ENCODE measurements around the gene SYCE3.

SYCE3 gene

DNA sequence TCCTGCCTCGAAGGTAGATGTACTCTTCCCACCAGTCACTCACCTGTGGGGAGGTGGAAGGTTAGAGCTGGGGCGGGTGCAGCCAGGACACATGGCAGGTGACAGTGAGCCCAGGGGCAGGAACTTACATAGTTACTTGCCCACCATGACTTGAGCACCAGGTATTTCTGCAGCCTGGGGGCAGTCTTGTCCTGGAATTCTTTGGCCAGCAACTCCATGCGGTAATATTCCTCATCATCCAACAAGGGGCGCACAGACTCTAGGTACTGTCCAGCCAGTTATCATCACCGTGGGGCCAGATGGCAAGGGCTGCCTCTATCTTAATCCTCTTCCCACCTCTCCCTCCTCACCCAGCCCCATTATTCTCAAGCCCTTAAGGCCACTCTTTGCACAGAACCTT is 13.4 kb upstream of the SYCE3 start:
- peak; percentile 81 for DNase-seq (ENCODE audit: low spot score)

GRCh38 chr22:50575426-50575941 is 12.8 kb upstream of the SYCE3 start:
- no peak for DNase-seq (ENCODE audit: low spot score)

GRCh38 chr22:50574383-50574755 is 11.7 kb upstream of the SYCE3 start:
- no peak for DNase-seq (ENCODE audit: low spot score)

DNA sequence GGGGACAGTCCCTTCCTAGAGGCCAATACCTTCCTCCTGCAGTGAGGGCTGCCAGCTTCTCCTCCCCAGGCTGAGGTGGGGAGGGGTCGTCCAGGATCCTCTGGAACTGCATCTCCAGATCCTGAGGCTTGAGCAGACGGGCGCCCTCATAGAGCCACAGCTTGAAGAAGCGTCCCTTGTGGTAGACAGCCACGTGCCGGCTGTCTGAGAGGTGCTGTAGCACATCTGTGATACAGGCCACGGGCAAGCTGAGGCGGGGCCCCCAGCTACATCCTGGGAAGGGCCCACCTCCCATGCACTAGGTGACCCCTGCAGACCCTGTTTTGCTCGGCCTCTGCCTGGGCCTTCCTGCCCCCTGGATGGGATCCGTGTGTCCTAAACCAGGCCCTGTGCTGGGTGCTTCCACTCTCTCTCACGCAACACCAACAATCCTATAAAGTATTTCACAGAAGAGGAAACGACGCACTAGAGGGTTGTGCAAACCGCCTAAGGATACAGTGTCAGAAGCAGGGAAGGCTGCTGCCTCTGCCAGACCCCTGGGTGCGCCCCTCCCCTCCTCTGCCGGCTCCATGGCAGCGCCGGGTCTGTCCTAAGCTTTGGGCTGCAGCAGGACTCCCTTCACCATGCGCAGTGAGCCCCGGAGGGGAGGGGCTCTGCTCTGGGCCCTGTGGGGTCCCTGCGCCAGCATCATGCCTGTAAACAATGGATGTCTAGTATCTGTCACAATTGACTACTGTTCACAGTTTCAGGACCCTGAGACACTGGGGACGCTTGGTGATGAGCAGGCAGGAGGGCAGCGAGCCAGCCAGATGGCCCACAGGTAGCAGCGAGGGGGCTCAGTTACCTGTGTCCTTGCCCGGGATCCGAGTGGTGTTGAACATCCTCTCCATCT is 11.0 kb upstream of the SYCE3 start:
- no peak for DNase-seq (ENCODE audit: low spot score)

DNA sequence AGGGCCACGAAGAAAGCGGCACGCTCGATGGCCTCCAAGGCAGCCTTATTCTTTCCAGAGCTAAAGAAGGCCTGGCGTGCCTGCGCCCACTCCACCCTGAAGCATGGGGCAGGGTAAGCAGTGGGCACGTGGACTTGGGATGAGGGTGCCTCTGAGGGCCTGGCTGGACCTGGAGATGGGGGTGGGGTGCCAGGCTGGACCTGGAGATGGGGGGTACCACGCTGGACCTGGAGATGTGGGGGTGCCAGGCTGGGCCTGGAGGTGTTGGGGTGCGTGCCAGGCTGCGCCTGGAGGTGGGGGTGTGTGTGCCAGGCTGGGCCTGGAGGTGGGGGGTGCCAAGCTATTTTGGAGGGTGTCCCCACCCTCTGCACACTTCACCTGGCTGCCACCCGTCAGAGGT is 10.2 kb upstream of the SYCE3 start:
- no peak for DNase-seq (ENCODE audit: low spot score)

- DNase-seq (ENCODE audit: low spot score), result no peak
Measured at GRCh38 chr22:50571264-50572175, 8.8 kb upstream of the SYCE3 start.

DNA sequence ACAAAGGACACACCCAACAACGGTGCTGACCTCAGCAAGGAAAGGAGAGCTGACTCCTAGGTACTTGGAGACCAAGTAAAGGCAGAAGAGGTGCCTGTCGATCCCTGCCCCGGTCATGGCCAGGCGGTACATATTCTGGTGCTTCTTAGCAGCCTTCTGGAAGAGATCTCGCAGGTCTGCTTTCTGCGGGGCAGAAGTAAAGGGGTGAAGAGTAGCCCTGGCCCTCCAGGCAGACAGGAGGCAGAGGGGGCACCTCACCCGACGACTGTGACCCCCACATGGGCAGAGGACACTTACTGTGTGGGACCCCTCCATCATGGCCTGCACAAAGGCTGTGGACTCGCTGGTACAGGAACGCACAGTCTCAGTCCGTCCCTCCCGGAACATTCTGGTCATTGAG is 8.1 kb upstream of the SYCE3 start:
- no peak for DNase-seq (ENCODE audit: low spot score)

DNA sequence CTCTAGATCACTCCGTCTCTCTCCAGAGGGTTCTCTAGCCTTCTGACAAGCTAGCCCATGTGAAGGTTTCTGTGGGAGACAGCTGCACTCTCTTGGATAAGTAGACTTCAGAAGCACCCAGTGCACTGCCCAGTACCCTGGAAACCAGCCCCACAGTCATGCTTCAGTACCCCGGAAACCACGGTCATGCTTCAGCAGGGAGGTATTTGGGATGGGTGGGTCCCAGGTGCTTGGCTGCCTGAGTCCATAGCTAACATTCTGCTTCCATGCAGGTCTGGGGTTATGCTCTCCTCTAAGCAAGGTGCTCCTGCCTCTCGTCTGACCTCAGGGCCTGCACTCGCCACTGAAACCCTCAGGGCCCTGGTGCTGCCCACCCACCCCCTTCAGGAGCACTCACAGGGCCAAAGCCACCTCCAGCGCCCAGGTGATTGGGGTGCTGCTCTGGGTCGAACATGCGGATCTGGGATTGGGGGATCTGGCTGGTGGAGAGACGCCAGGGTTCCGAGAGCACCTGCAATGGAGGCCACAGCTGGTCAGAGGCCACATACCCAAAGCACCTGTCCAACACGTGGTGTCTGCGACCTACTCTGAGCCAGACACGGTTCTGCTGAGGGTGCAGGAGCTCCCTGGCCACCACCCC is 7.3 kb upstream of the SYCE3 start:
- DNase-seq (ENCODE audit: low spot score), result peak; percentile 88

- DNase-seq (ENCODE audit: low spot score), result peak; percentile 35
Measured at GRCh38 chr22:50569041-50569459, 6.3 kb upstream of the SYCE3 start.

- no peak for DNase-seq (ENCODE audit: low spot score)
Measured at GRCh38 chr22:50568626-50569025, 5.9 kb upstream of the SYCE3 start.

DNA sequence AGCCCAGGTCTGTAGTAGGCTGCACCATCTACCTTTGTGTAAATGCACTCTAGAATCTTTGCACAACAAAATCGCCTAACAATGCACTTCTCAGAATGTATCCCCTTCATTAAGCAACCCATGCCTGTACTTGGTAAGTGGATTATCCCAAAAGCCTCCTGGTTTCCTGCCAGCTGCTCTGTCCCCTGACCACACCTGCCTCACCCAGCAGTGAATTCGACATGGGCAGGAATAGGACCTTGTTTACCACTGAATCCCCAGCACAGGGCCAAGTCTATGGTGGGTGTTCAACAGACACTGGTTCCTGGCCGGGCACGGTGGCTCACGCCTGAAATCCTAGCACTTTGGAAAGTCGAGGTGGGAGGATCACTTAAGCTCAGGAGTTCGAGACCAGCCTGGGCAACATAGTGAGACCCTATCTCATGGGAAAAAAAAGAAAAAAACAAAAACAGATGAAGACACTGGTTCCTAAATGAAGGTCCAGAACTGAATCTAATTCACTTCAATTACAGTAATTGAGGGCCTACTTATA is 5.1 kb upstream of the SYCE3 start:
- no peak for DNase-seq (ENCODE audit: low spot score)

GRCh38 chr22:50564289-50564688 is 1.6 kb upstream of the SYCE3 start:
- DNase-seq (ENCODE audit: low spot score), result no peak

- no peak for DNase-seq (ENCODE audit: low spot score)
Measured at GRCh38 chr22:50563413-50564160, 868 bp upstream of the SYCE3 start.

DNA sequence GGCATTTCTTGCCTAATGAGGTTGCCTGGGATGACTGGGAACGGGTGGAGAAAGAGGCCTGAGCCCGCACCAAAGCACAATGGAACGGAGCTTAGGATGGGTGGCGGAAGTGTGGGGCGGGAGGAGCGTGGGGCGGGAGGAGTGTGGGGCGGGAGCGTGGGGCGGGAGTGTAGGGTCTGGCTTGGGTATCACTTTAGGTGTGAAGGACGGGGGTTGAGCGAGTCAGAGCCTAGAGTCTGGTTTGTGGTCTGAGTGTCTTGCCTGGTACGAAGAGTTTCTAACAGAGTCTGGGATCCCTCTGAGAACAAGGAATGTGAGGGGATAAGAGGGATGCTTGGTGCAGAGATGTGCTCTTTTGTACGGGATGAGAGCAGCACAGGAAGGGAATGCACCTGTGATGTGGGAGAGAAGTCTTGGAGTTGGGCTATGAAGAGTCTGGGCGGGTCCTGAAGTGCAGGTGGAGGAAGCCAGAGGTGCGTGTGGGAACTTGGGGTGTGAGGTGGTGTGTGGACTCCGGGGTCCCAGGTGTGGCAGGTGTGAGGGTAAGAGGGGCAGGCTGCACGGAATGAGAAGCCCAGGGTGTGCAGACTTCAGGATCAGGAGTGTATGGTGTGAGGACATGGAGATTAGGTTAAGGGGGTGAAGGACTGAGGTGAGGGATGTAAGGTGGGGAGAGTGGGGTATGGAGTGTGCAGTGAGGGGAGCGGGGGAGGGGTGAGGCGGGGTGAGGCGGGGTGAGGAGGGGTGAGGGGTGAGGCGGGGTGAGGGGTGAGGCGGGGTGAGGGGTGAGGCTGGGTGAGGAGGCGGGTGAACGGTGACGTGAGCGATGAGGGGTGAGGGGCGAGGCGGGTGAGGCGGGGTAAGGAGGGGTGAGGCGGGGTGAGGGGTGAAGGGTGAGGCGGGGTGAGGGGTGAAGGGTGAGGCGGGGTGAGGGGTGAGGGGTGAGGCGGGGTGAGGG is 1.0 kb downstream of the SYCE3 start:
- DNase-seq (ENCODE audit: low spot score), result no peak

- no peak for DNase-seq (ENCODE audit: low spot score)
Measured at GRCh38 chr22:50560034-50560433, 2.7 kb downstream of the SYCE3 start.

GRCh38 chr22:50556703-50557102 is 6.0 kb downstream of the SYCE3 start:
- no peak for DNase-seq (ENCODE audit: low spot score)

GRCh38 chr22:50553310-50553709 is 9.4 kb downstream of the SYCE3 start:
- no peak for DNase-seq (ENCODE audit: low spot score)

GRCh38 chr22:50551160-50551752 is 11.5 kb downstream of the SYCE3 start:
- no peak for DNase-seq (ENCODE audit: low spot score)

GRCh38 chr22:50550395-50550794 is 12.3 kb downstream of the SYCE3 start:
- no peak for DNase-seq (ENCODE audit: low spot score)
